GM23248 (cell line): ENCODE measurements around the gene UBASH3A. TPM values are rescaled to one million over a fixed set of nuclear protein-coding genes. Genes with fewer than 3 reads are reported as not detected.

Experiments
- DNase-seq: peaks from one replicate; pipeline ENCODE4 v3.0.0-alpha.2; 2015
- H2AFZ ChIP-seq: fragments of 200-600 bp; sonication (generic); 2 replicates; pipeline ENCODE4 v1.6.1; 2016; ENCODE audit warnings: antibody characterized with exemption
- H3F3A ChIP-seq: fragments of 200-600 bp; sonication (generic); 2 replicates; pipeline ENCODE4 v1.6.1; 2016; ENCODE audit warnings: mild to moderate bottlenecking, antibody characterized with exemption, mixed run types; ENCODE audit not compliant: insufficient read depth
- H3K27ac ChIP-seq: fragments of 200-600 bp; sonication (generic); 2 replicates; pipeline ENCODE4 v1.5.1; 2016; ENCODE audit warnings: mild to moderate bottlenecking
- H3K27me3 ChIP-seq: fragments of 200-600 bp; sonication (generic); replicated peaks from 2 replicates; pipeline ENCODE4 v1.6.1; 2016; ENCODE audit warnings: mild to moderate bottlenecking; ENCODE audit not compliant: insufficient read depth
- H3K36me3 ChIP-seq: fragments of 200-600 bp; sonication (generic); 2 replicates; pipeline ENCODE4 v1.6.1; 2016; ENCODE audit warnings: low read depth, mild to moderate bottlenecking
- H3K4me1 ChIP-seq: fragments of 200-600 bp; sonication (generic); 2 replicates; pipeline ENCODE4 v1.6.1; 2016; ENCODE audit warnings: mild to moderate bottlenecking; ENCODE audit not compliant: insufficient read depth
- H3K4me2 ChIP-seq: fragments of 200-600 bp; sonication (generic); one replicate; pipeline ENCODE4 v1.6.1; 2016; ENCODE audit warnings: mild to moderate bottlenecking; ENCODE audit not compliant: unreplicated experiment
- H3K4me3 ChIP-seq: fragments of 200-600 bp; sonication (generic); 2 replicates; pipeline ENCODE4 v1.5.1; 2016; ENCODE audit warnings: mild to moderate bottlenecking
- H3K79me2 ChIP-seq: fragments of 200-600 bp; sonication (generic); 2 replicates; pipeline ENCODE4 v1.6.1; 2016; ENCODE audit warnings: mild to moderate bottlenecking; ENCODE audit not compliant: insufficient read depth
- H3K9ac ChIP-seq: fragments of 200-600 bp; sonication (generic); 2 replicates; pipeline ENCODE4 v1.6.1; 2016; ENCODE audit warnings: mild to moderate bottlenecking
- H3K9me2 ChIP-seq: fragments of 200-600 bp; sonication (generic); 2 replicates; pipeline ENCODE4 v1.6.1; 2016; ENCODE audit warnings: mixed run types, mild to moderate bottlenecking, moderate library complexity; ENCODE audit not compliant: insufficient read depth
- H3K9me3 ChIP-seq: fragments of 200-600 bp; sonication (generic); one replicate; pipeline ENCODE4 v1.6.1; 2017; ENCODE audit warnings: low read depth
- H4K20me1 ChIP-seq: fragments of 200-600 bp; sonication (generic); 2 replicates; pipeline ENCODE4 v1.6.0; 2016; ENCODE audit not compliant: insufficient read depth
- EZH2 ChIP-seq: fragments of 200-600 bp; sonication (generic); IDR thresholded peaks from 2 replicates; pipeline ENCODE4 v1.6.1; 2018; ENCODE audit warnings: antibody characterized with exemption, mild to moderate bottlenecking; ENCODE audit not compliant: insufficient read depth, poor library complexity, severe bottlenecking
- EZH2phosphoT487 ChIP-seq: fragments of 200-600 bp; sonication (generic); IDR thresholded peaks from 2 replicates; pipeline ENCODE4 v1.6.1; 2018; ENCODE audit warnings: antibody characterized with exemption, moderate library complexity, mild to moderate bottlenecking, low read depth; ENCODE audit not compliant: insufficient read depth
- WGBS, 2 experiments: methylation state at CpG; one replicate each; pipeline ENCODE4 v1.1.6; 2015 to 2017; ENCODE audit warnings: low lambda C conversion rate in 2 of 2, low coverage in 1 of 2; ENCODE audit errors: missing lambda C conversion rate in 2 of 2; 5-methylcytosine and 5-hydroxymethylcytosine counted together
- in situ Hi-C: fragments of 300-500 bp; cut with MboI; formaldehyde crosslinking; loops from 2 replicates; pipeline ENCODE4 v1.15.0; 2020
- polyA plus RNA-seq: library from polyadenylated mRNA; unstranded; fragments of >200 nt; fragmentation: Nextera tagmentation; extraction: Ambion mirVana; gene quantifications from 2 replicates; pipeline ENCODE4 v1.2.1, GENCODE V29; 2016
- total RNA-seq: library from RNA; depleted of rRNA; stranded (reverse); fragments of >200 nt; shearing (Covaris generic); gene quantifications from 2 replicates; pipeline ENCODE4 v1.2.3, GENCODE V29; 2014

Gene UBASH3A
- total and polyA plus RNA-seq, 2 experiments from 2014 or later = not detected

DNA sequence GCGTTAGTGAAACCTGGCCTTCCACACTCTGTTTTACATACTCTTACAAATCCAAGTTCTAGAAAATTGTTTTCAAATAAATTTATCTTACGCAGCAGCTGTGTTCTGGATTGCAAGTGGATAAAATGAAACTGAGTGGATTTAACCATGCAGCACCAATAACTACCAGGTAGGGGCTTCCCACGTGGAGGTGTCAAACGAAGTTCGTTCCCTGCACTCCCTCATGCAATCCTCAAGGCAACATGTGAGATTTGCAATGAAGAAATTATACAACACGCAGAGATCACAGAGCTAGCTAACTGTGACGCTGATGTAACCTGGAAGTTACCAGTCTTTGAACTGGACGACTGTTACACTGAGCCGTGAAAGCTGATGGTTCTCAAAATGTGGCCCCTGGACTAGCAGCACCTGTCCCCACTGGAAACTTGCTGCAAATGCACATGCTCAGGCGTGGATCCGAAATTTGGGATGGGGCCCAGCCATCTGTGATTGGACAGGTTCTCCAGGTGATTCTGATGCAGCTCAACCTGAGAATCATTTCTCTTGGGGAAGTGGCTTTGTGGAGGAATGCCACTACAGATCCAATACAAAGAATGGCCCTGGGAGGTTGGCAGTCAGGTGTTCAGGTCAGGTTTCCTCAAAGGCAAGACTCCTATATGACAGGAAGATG, 56.0 kb downstream of the UBASH3A start:
- in situ Hi-C loops = no loop called here
- H3K27me3 ChIP-seq = no peaks in the 10 kb centered on the region
- no peak overlapping the region for H3K9ac ChIP-seq
- DNase-seq = no peak
- H3K4me2 ChIP-seq = no peak overlapping the region
- no peaks in the 10 kb centered on the region for H3F3A ChIP-seq
- no peak for TF ChIP-seq EZH2
- TF ChIP-seq EZH2phosphoT487 = no peak
- no peaks in the 10 kb centered on the region for H3K79me2 ChIP-seq
- no peaks in the 10 kb centered on the region for H3K36me3 ChIP-seq
- H3K9me2 ChIP-seq = no peaks in the 10 kb centered on the region
- WGBS, 2 experiments = 51 to 55% methylated on average over 11 of the region's 11 CpGs
- no peak overlapping the region for H3K27ac ChIP-seq
- no peaks in the 10 kb centered on the region for H3K9me3 ChIP-seq
- H4K20me1 ChIP-seq = no peaks in the 10 kb centered on the region
- H3K4me3 ChIP-seq = no peak overlapping the region
- no peak overlapping the region for H2AFZ ChIP-seq
- no peaks in the 10 kb centered on the region for H3K4me1 ChIP-seq

DNA sequence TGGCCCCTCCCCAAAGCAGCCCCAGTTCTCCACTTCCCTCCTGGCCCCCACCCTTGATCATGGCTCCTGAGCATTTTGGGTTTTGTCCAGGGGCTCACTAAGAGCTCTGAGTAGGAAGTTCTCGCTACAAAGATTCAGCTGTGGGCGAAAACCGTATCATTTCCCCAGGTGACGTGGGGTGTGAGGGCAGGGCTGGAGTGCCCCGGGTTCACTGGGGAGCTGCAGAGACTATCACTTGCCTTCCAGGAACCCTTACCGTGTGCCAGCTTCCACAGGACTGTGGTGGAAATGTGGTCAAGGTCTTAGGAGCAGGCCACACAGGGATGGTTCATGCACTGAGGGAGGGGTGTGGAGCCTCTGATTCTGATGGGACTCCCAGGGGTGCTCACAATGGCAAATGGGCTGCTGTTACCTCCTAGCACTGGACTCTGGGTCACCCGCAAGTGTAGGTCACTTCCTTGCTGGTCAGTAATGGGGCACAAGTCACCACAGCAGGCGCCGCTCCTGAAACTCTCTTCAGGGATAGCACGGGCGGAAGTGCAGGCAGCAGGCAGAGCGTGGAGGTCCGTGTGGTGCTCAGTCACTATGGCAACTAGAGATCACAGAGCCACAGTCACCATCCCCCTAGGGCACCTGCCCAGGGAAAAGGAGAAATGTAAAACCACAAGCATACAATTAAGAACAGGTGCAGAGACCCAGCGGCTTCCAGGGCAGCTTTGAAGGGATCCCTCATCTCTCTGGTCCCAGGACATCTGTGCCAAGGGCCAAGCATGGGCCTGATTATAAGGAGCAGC, 56.9 kb downstream of the UBASH3A start:
- no peak for DNase-seq
- H3F3A ChIP-seq = no peaks in the 10 kb centered on the region
- no peak overlapping the region for H3K9ac ChIP-seq
- H3K27ac ChIP-seq = no peak overlapping the region
- 49 to 51% methylated on average over 14 of the region's 14 CpGs for WGBS, 2 experiments
- H3K36me3 ChIP-seq = no peaks in the 10 kb centered on the region
- no peaks in the 10 kb centered on the region for H3K9me3 ChIP-seq
- no peak for TF ChIP-seq EZH2
- no peak for TF ChIP-seq EZH2phosphoT487
- no peak overlapping the region for H3K4me3 ChIP-seq
- H2AFZ ChIP-seq = no peak overlapping the region
- H4K20me1 ChIP-seq = no peaks in the 10 kb centered on the region
- in situ Hi-C loops = no loop called here
- no peaks in the 10 kb centered on the region for H3K79me2 ChIP-seq
- no peaks in the 10 kb centered on the region for H3K9me2 ChIP-seq
- H3K27me3 ChIP-seq = no peaks in the 10 kb centered on the region
- H3K4me1 ChIP-seq = no peaks in the 10 kb centered on the region
- no peak overlapping the region for H3K4me2 ChIP-seq

DNA sequence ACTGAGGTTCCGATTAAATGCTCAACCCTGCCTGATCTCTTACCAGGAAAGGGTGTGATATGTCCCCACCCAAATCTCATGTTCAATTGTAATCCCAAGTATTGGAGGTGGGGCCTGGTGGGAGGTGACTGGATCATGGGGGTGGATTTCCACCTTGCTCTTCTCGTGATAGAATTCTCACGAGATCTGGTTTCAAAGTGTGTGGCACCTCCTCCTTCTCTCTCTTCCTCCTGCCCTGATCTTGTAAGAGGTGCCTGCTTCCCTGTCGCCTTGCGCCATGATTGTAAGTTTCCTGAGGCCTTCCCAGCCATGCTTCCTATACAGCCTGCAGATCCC, 57.5 kb downstream of the UBASH3A start:
- no peaks in the 10 kb centered on the region for H3K36me3 ChIP-seq
- TF ChIP-seq EZH2 (no peak), EZH2phosphoT487 (no peak)
- H3K27ac ChIP-seq = no peak overlapping the region
- H3K9ac ChIP-seq = no peak overlapping the region
- no peaks in the 10 kb centered on the region for H3K4me1 ChIP-seq
- no peaks in the 10 kb centered on the region for H3K9me2 ChIP-seq
- no peaks in the 10 kb centered on the region for H4K20me1 ChIP-seq
- H3F3A ChIP-seq = no peaks in the 10 kb centered on the region
- DNase-seq = no peak
- 54 to 63% methylated on average over 5 of the region's 5 CpGs for WGBS, 2 experiments
- no peak overlapping the region for H3K4me2 ChIP-seq
- H3K4me3 ChIP-seq = no peak overlapping the region
- no peaks in the 10 kb centered on the region for H3K79me2 ChIP-seq
- in situ Hi-C loops = no loop called here
- H3K9me3 ChIP-seq = no peaks in the 10 kb centered on the region
- H2AFZ ChIP-seq = no peak overlapping the region
- H3K27me3 ChIP-seq = no peaks in the 10 kb centered on the region

DNA sequence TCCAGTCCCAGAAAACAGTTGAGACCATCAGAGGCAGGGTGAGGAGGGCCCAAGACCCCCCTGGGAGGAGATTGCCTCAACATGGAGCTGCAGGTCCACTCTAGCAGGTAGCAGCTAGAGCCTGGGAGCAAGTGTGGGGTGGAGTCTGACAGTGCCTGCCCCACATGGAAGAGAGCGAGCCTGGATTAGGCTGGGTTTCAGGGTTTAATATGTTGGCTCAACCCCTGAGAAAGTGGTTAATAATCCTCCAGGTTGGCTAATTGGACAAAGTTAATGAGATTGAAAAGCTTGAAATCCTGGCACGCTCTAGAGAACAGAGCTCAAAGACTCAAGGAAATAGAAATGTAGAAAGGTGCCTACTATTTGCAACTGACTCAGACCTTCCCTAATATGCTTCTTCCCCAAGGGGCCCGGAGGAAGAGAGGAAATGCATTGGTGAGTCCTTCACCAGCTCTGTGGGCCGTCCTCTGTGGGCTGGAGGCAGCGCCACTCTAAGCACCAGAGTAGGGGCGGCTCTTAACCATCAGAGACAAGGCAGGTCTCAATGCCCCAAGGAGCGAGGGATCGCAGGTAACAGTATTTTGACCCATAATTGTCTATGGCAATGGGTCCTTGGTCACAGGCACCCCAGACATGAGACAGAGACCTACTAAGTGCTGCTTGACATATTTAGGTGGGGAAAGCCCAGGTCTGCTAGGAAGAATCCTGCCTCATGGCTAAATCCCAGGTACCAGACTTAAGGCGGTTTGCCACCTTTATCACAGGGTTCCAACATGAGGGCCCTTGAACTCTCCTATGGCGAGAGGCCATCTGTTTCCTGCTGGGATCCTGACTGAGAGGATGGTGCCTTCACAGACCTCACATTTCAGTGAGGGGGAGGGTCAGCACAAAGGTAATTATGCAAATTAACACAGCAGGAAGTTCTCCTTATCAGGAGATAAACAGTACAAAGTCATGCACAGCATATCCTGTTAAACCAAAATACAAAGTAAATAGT, 58.5 kb downstream of the UBASH3A start:
- H3K79me2 ChIP-seq = no peaks in the 10 kb centered on the region
- H3F3A ChIP-seq = no peaks in the 10 kb centered on the region
- no peak for TF ChIP-seq EZH2
- TF ChIP-seq EZH2phosphoT487 = no peak
- in situ Hi-C loops = no loop called here
- no peak overlapping the region for H3K4me2 ChIP-seq
- H2AFZ ChIP-seq = no peak overlapping the region
- H4K20me1 ChIP-seq = no peaks in the 10 kb centered on the region
- DNase-seq = no peak
- H3K36me3 ChIP-seq = no peaks in the 10 kb centered on the region
- 63 to 65% methylated on average over 9 to 10 of the region's 10 CpGs for WGBS, 2 experiments
- H3K9me2 ChIP-seq = no peaks in the 10 kb centered on the region
- no peak overlapping the region for H3K27ac ChIP-seq
- no peak overlapping the region for H3K9ac ChIP-seq
- no peaks in the 10 kb centered on the region for H3K4me1 ChIP-seq
- H3K4me3 ChIP-seq = no peak overlapping the region
- no peaks in the 10 kb centered on the region for H3K27me3 ChIP-seq
- no peaks in the 10 kb centered on the region for H3K9me3 ChIP-seq
